Measurements from ENCODE around the gene CDT1. TPM values are rescaled to one million over a fixed set of nuclear protein-coding genes. Genes with fewer than 3 reads are reported as not detected.

CDT1 gene
- total RNA-seq, result 10 to 100 TPM in 2 of 4 donors, 1 to 10 TPM in 2; 4.7 to 25.7 (median 10.7) TPM

DNA sequence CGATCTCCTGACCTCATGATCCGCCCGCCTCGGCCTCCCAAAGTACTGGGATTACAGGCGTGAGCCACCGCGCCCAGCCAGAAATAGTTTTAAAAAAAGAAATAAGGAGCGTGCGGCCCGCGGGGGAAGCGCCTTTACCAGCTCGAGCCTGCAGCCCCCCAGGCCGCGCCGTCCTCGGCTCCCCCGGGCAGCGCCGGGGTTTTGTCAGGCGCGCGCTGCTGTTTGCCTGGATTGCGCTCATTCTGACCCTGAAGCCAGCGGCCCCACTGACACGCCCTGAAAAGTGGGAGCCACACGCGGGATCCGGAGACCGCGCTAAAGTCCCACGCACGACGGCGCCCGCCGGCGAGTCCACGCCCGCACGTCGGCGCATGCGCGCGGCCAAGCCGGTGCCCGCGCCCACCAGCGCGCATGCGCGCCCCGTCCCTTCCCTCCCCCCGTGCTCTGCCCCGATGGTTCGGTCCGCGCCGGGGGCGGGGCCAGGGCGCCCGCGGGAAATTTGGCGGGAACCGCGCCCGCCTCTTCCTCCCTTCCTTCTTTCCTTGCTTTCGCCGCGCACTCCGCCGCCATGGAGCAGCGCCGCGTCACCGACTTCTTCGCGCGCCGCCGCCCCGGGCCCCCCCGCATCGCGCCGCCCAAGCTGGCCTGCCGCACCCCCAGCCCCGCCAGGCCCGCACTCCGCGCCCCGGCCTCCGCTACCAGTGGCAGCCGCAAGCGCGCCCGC, at the start of gene CDT1:
Gene CDT1, plus strand, starts transcription at position 526 of the 724 bp plus-strand sequence. Its CDS starts 43 bp downstream, at position 569.
- Histone ChIP-seq H3K27ac (peak within 1 kb of the TSS; percentile 75), H3K4me1 (peaks cover 32% of the 10 kb centered on the region), H3K36me3 (peaks cover 7% of the 10 kb centered on the region), H3K9me3 (no peaks in the 10 kb centered on the region), H3K4me3 (peak within 1 kb of the TSS; percentile 68), H3K27me3 (no peaks in the 10 kb centered on the region)
- TF ChIP-seq POLR2A (IDR thresholded peaks at IDR 0.05) (no peak), CTCF (IDR thresholded peaks at IDR 0.05) (no peak), POLR2AphosphoS5 (IDR thresholded peaks at IDR 0.05) (no peak), EP300 (IDR thresholded peaks at IDR 0.05) (no peak)
- peak in 1 of 2 donors; percentile 89 for DNase-seq (ENCODE audit: low spot score in 2 of 2)
- under 1% methylated on average over 33 of the region's 98 CpGs for WGBS

GRCh38 chr16:88754109-88754911, 49.3 kb upstream of the CDT1 start:
- Histone ChIP-seq H3K4me3 (no peak overlapping the region), H3K27ac (no peak overlapping the region), H3K36me3 (peaks cover 5% of the 10 kb centered on the region), H3K9me3 (no peaks in the 10 kb centered on the region), H3K4me1 (peaks cover 23% of the 10 kb centered on the region), H3K27me3 (no peaks in the 10 kb centered on the region)
- 89% methylated on average over 6 of the region's 28 CpGs for WGBS
- no peak for DNase-seq (ENCODE audit: low spot score in 2 of 2)
- TF ChIP-seq POLR2A (IDR thresholded peaks at IDR 0.05) (no peak), EP300 (IDR thresholded peaks at IDR 0.05) (no peak), CTCF (IDR thresholded peaks at IDR 0.05) (no peak), POLR2AphosphoS5 (IDR thresholded peaks at IDR 0.05) (no peak)

- WGBS, result 33% methylated on average over 16 of the region's 42 CpGs
- Histone ChIP-seq H3K9me3 (no peaks in the 10 kb centered on the region), H3K36me3 (peaks cover 5% of the 10 kb centered on the region), H3K4me3 (no peak overlapping the region), H3K27me3 (no peaks in the 10 kb centered on the region), H3K4me1 (peaks cover 30% of the 10 kb centered on the region), H3K27ac (peak overlapping the region; percentile 10)
- TF ChIP-seq POLR2A (IDR thresholded peaks at IDR 0.05), result no peak
- TF ChIP-seq POLR2AphosphoS5 (IDR thresholded peaks at IDR 0.05), result no peak
- TF ChIP-seq CTCF (IDR thresholded peaks at IDR 0.05), result no peak
- TF ChIP-seq EP300 (IDR thresholded peaks at IDR 0.05), result no peak
- DNase-seq (ENCODE audit: low spot score in 2 of 2), result no peak
Measured at GRCh38 chr16:88754912-88755744, 48.5 kb upstream of the CDT1 start.

DNA sequence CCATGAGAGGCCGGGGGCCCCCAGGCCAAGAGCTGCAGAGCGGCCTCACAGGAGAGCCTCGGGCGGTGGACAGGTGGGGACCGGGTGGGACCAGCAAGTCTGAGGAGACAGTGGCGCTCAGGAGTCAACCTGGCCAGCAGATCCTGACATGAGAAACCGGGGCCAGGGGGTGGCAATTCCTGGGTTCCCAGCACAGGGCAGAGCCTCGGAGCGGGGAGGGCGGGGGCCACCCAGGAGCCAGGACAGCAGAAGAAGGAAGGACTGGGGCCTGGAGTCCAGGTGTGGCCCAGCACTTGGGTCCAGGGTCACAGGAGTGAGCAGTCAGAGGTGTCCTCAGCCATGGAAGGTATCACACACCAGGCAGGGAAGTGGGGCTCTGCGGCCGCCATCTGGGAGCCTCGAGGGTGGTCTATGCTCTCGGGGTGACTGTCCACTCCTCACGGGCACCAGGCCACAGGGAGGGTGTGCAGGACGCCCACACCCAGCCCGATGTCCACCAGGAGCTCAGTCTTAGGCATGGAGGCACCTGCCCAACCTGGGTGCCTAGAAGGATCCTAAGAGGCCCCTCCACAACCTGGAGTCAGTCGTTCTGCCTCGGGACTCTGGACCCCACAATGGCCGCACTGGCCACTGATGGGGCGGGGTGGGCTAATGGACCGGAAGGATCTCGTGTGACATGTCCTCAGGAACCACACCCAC, 47.7 kb upstream of the CDT1 start:
- TF ChIP-seq POLR2AphosphoS5 (IDR thresholded peaks at IDR 0.05), result no peak
- no peak for TF ChIP-seq POLR2A (IDR thresholded peaks at IDR 0.05)
- TF ChIP-seq CTCF (IDR thresholded peaks at IDR 0.05), result no peak
- no peak for TF ChIP-seq EP300 (IDR thresholded peaks at IDR 0.05)
- H3K36me3 ChIP-seq, result peaks cover 5% of the 10 kb centered on the region
- H3K4me1 ChIP-seq, result peaks cover 36% of the 10 kb centered on the region
- H3K9me3 ChIP-seq, result no peaks in the 10 kb centered on the region
- 37% methylated on average over 5 of the region's 23 CpGs for WGBS
- DNase-seq (ENCODE audit: low spot score in 2 of 2), result no peak
- H3K27ac ChIP-seq, result peak overlapping the region; percentile 10
- no peaks in the 10 kb centered on the region for H3K27me3 ChIP-seq
- no peak overlapping the region for H3K4me3 ChIP-seq
